Hepatocyte (in vitro differentiated cells): ENCODE data around the gene TNFSF15. TPM values are rescaled to one million over a fixed set of nuclear protein-coding genes. Genes with fewer than 3 reads are reported as not detected.

Experiments
- DNase-seq: peaks from one replicate; pipeline ENCODE4 v3.0.0-alpha.2; 2016; ENCODE audit warnings: low spot score
- H2AFZ ChIP-seq: fragments of 200-600 bp; sonication (generic); 2 replicates; pipeline ENCODE4 v1.6.0; 2016; ENCODE audit warnings: antibody characterized with exemption, mild to moderate bottlenecking
- H3K27ac ChIP-seq: fragments of 200-600 bp; sonication (generic); 2 replicates; pipeline ENCODE4 v1.5.1; 2016; ENCODE audit warnings: mild to moderate bottlenecking
- H3K27me3 ChIP-seq: fragments of 200-600 bp; sonication (generic); 2 replicates; pipeline ENCODE4 v1.6.1; 2016
- H3K36me3 ChIP-seq: fragments of 200-600 bp; sonication (generic); replicated peaks from 2 replicates; pipeline ENCODE4 v1.5.1; 2016; ENCODE audit warnings: low read depth; ENCODE audit not compliant: insufficient read depth
- H3K4me1 ChIP-seq: fragments of 200-600 bp; sonication (generic); 2 replicates; pipeline ENCODE4 v1.5.1; 2016; ENCODE audit warnings: mild to moderate bottlenecking, moderate library complexity; ENCODE audit not compliant: insufficient read depth
- H3K4me2 ChIP-seq: fragments of 200-600 bp; sonication (generic); 2 replicates; pipeline ENCODE4 v1.6.0; 2016
- H3K4me3 ChIP-seq: fragments of 200-600 bp; sonication (generic); 2 replicates; pipeline ENCODE4 v1.5.1; 2016; ENCODE audit warnings: mild to moderate bottlenecking
- H3K79me2 ChIP-seq: fragments of 200-600 bp; sonication (generic); 2 replicates; pipeline ENCODE4 v1.6.0; 2017; ENCODE audit warnings: mild to moderate bottlenecking
- H3K9me2 ChIP-seq: fragments of 200-600 bp; sonication (generic); replicated peaks from 2 replicates; pipeline ENCODE4 v1.6.0; 2017; ENCODE audit warnings: mild to moderate bottlenecking; ENCODE audit not compliant: insufficient read depth
- H3K9me3 ChIP-seq: fragments of 200-600 bp; sonication (generic); 2 replicates; pipeline ENCODE4 v1.5.1; 2016; ENCODE audit warnings: low read depth, mild to moderate bottlenecking
- H4K20me1 ChIP-seq: fragments of 200-600 bp; sonication (generic); 2 replicates; pipeline ENCODE4 v1.6.0; 2016; ENCODE audit warnings: mild to moderate bottlenecking; ENCODE audit not compliant: insufficient read depth, poor library complexity, severe bottlenecking
- EZH2 ChIP-seq: fragments of 200-600 bp; sonication (generic); IDR thresholded peaks from 2 replicates; pipeline ENCODE4 v1.6.1; 2016; ENCODE audit warnings: antibody characterized with exemption, mild to moderate bottlenecking, borderline replicate concordance
- EZH2phosphoT487 ChIP-seq: fragments of 200-600 bp; sonication (generic); IDR thresholded peaks from one replicate; pipeline ENCODE4 v1.6.1; 2018; ENCODE audit warnings: antibody characterized with exemption, mild to moderate bottlenecking, low read depth, moderate library complexity; ENCODE audit not compliant: unreplicated experiment, severe bottlenecking
- WGBS: methylation state at CpG from one replicate; pipeline ENCODE4 v1.1.6; 2016; ENCODE audit warnings: low lambda C conversion rate; ENCODE audit errors: missing lambda C conversion rate; 5-methylcytosine and 5-hydroxymethylcytosine counted together
- polyA plus RNA-seq: library from polyadenylated mRNA; unstranded; fragments of >200 nt; fragmentation: Nextera tagmentation; extraction: Ambion mirVana; gene quantifications from 2 replicates; pipeline ENCODE4 v1.2.1, GENCODE V29; 2016
- total RNA-seq: library from RNA; depleted of rRNA; stranded (reverse); fragments of >200 nt; gene quantifications from 2 replicates; pipeline ENCODE4 v1.2.3, GENCODE V29; 2014
- TF ChIP-seq, protein P1 (sequence below): fragments of 200-600 bp; sonication (generic); IDR thresholded peaks from 2 replicates; pipeline ENCODE4 v1.5.1; 2016; ENCODE audit warnings: antibody characterized with exemption, mild to moderate bottlenecking; ENCODE audit not compliant: poor library complexity

TNFSF15 gene
- total and polyA plus RNA-seq, 2 experiments from 2014 or later, result 3.3 to 8.5 TPM

DNA sequence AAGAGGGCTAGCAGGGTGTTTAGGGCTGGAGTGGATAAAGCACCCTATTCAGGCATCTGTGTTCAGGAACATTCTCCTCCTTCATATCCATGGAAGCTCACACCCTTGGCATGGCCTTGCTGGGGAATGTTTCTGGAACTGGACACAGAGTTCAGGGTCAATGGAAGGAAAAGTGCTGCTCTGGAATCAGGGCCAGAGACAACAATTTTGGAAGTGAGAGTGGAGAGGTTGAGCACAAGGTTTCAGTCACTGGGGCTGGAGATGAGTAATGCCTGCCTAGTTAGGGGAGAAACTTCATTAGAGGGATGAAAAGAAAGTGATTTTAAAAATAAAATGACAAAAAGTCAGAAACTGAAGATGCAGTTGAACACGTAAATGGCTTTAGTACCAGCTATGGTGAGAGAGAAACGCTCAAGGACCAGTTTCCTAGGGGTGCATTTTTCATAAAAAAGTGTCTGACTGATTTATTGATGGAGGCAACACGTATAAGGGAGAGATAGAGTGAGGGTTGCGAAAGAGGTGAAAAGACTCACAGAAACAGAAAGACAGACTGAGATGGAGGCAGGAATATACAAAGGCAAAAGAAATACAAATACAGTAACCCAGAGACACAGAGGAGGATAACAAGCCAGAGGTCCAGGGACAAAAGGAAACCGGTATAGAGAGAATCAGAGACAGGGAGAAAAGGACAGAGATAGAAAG lies 8.0 kb upstream of the TNFSF15 start:
- H3K36me3 ChIP-seq, result no peaks in the 10 kb centered on the region
- no peak for DNase-seq
- 73% methylated on average over 5 of the region's 5 CpGs for WGBS
- no peak overlapping the region for H3K4me3 ChIP-seq
- no peaks in the 10 kb centered on the region for H3K4me1 ChIP-seq
- no peaks in the 10 kb centered on the region for H3K27me3 ChIP-seq
- H3K9me2 ChIP-seq, result no peaks in the 10 kb centered on the region
- H3K4me2 ChIP-seq, result no peak overlapping the region
- H2AFZ ChIP-seq, result no peak overlapping the region
- TF ChIP-seq, protein P1, sequence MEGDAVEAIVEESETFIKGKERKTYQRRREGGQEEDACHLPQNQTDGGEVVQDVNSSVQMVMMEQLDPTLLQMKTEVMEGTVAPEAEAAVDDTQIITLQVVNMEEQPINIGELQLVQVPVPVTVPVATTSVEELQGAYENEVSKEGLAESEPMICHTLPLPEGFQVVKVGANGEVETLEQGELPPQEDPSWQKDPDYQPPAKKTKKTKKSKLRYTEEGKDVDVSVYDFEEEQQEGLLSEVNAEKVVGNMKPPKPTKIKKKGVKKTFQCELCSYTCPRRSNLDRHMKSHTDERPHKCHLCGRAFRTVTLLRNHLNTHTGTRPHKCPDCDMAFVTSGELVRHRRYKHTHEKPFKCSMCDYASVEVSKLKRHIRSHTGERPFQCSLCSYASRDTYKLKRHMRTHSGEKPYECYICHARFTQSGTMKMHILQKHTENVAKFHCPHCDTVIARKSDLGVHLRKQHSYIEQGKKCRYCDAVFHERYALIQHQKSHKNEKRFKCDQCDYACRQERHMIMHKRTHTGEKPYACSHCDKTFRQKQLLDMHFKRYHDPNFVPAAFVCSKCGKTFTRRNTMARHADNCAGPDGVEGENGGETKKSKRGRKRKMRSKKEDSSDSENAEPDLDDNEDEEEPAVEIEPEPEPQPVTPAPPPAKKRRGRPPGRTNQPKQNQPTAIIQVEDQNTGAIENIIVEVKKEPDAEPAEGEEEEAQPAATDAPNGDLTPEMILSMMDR, result no peak
- TF ChIP-seq EZH2phosphoT487, result no peak
- no peak for TF ChIP-seq EZH2
- no peaks in the 10 kb centered on the region for H4K20me1 ChIP-seq
- no peaks in the 10 kb centered on the region for H3K79me2 ChIP-seq
- H3K9me3 ChIP-seq, result no peaks in the 10 kb centered on the region
- H3K27ac ChIP-seq, result no peak overlapping the region

DNA sequence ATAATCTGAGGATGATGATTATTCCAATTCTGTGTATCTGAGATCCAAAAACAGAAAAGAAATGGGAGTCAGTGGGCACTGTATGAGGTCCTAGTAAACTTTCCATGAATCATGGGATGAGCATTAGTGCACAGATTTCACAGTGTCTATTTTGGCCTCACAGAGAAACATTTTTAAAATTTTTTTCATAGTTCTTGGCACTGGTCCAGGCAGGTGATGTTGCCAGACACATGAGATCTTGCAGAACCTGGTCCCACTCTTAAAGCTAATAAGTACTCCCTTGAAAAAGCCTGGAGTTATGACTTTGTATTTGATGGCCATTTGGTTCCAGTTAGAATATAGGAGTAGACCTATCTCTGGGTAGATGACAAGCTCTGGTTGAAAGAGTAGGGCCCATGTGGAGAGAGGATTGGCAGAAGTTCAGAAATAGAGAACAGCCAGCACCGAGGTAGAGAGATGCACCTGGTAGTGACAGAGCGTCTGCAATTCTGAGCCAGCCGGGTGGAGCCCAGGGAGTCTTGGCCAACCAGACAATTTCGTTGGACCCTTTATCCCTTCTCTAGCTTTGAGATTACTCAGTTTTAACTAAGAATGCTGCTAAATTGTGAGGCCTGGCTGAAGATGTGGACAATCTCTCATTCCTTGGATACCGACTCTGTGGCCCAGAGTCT lies 6.3 kb upstream of the TNFSF15 start:
- Histone ChIP-seq H3K4me3 (no peak overlapping the region), H3K79me2 (no peaks in the 10 kb centered on the region), H4K20me1 (no peaks in the 10 kb centered on the region), H3K9me2 (no peaks in the 10 kb centered on the region), H3K36me3 (no peaks in the 10 kb centered on the region), H3K4me1 (peaks cover 3% of the 10 kb centered on the region), H2AFZ (no peak overlapping the region), H3K9me3 (no peaks in the 10 kb centered on the region), H3K27ac (no peak overlapping the region), H3K27me3 (no peaks in the 10 kb centered on the region), H3K4me2 (no peak overlapping the region)
- no peak for DNase-seq
- 94% methylated on average over 5 of the region's 5 CpGs for WGBS
- no peak for TF ChIP-seq EZH2phosphoT487
- no peak for TF ChIP-seq EZH2
- TF ChIP-seq, protein P1, result no peak

DNA sequence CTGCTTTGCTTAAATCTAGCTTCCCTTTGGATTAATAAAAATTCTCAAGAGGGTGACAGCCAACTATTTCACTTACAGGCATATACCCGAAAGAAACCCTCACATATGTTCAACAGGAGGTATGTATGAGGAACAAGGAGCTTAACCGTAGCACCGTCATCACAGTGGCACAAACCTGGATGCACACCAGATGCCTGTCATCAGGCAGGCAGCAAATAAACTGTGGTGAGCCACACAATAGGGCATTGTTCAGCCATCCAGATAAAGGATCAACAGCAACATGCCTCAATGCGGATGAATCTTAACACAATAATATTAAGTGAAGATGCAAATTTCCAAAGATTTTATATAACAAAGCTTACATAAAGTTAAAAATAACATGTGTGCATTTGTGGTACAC lies 5.5 kb upstream of the TNFSF15 start:
- TF ChIP-seq, protein P1, result no peak
- TF ChIP-seq EZH2phosphoT487 (no peak), EZH2 (no peak)
- H3K9me3 ChIP-seq, result no peaks in the 10 kb centered on the region
- no peak overlapping the region for H3K4me3 ChIP-seq
- no peaks in the 10 kb centered on the region for H3K36me3 ChIP-seq
- no peaks in the 10 kb centered on the region for H3K27me3 ChIP-seq
- H2AFZ ChIP-seq, result no peak overlapping the region
- H3K4me1 ChIP-seq, result peaks cover 10% of the 10 kb centered on the region
- no peaks in the 10 kb centered on the region for H4K20me1 ChIP-seq
- WGBS, result 56% methylated on average over 4 of the region's 4 CpGs
- DNase-seq, result no peak
- H3K79me2 ChIP-seq, result no peaks in the 10 kb centered on the region
- no peaks in the 10 kb centered on the region for H3K9me2 ChIP-seq
- no peak overlapping the region for H3K4me2 ChIP-seq
- no peak overlapping the region for H3K27ac ChIP-seq
